Measurements from ENCODE around the gene CLPTM1L. TPM values are rescaled to one million over a fixed set of nuclear protein-coding genes. Genes with fewer than 3 reads are reported as not detected.

The CLPTM1L gene
- total RNA-seq, 1 experiment from 2014 or later = 146 TPM

- CTCF ChIA-PET = no interaction called here
- intact Hi-C loops (cut with micrococcal nuclease; ENCODE audit: unreplicated experiment) = no loop called here
- Histone ChIP-seq H3K9me3 (ENCODE audit: low read depth, low read length, poor library complexity, severe bottlenecking) (no peaks in the 10 kb centered on the region), H3K27me3 (replicated peaks; ENCODE audit: insufficient read depth, low read depth, low read length, poor library complexity) (peaks cover 85% of the 10 kb centered on the region), H3K27ac (ENCODE audit: low read depth, low read length, poor library complexity, severe bottlenecking) (no peak overlapping the region), H3K4me1 (ENCODE audit: insufficient read depth, low read length, poor library complexity, severe bottlenecking) (no peaks in the 10 kb centered on the region), H3K36me3 (ENCODE audit: insufficient read depth, low read length, poor library complexity, severe bottlenecking) (no peaks in the 10 kb centered on the region), H3K4me3 (ENCODE audit: low read depth, low read length, poor library complexity, severe bottlenecking) (no peak overlapping the region)
- no TSS peak for BruUV-seq (replicated peaks)
- no peak for TF ChIP-seq EZH2 (IDR thresholded peaks at IDR 0.05; ENCODE audit: borderline replicate concordance, low read depth, low read length, poor library complexity, severe bottlenecking)
- no peak for TF ChIP-seq CTCF (conservative IDR thresholded peaks at IDR 0.05; ENCODE audit: low read depth, low read length)
- DNase-seq (ENCODE audit: low spot score) = no peak
- POLR2A ChIA-PET (ENCODE audit: low non-redundant PET) = interaction anchor here (0.5 kb wide), 1 partner anchor 37 kb away, joined by 8 read pairs; no protein-coding TSS in a partner anchor
Observed at GRCh38 chr5:1371218-1371971, 26.5 kb upstream of the CLPTM1L start.

GRCh38 chr5:1370006-1370405 is 25.1 kb upstream of the CLPTM1L start:
- TF ChIP-seq EZH2 (IDR thresholded peaks at IDR 0.05; ENCODE audit: borderline replicate concordance, low read depth, low read length, poor library complexity, severe bottlenecking) (no peak), CTCF (conservative IDR thresholded peaks at IDR 0.05; ENCODE audit: low read depth, low read length) (no peak)
- intact Hi-C loops (cut with micrococcal nuclease; ENCODE audit: unreplicated experiment) = no loop called here
- Histone ChIP-seq H3K4me3 (ENCODE audit: low read depth, low read length, poor library complexity, severe bottlenecking) (no peak overlapping the region), H3K27ac (ENCODE audit: low read depth, low read length, poor library complexity, severe bottlenecking) (no peak overlapping the region), H3K4me1 (ENCODE audit: insufficient read depth, low read length, poor library complexity, severe bottlenecking) (no peaks in the 10 kb centered on the region), H3K9me3 (ENCODE audit: low read depth, low read length, poor library complexity, severe bottlenecking) (no peaks in the 10 kb centered on the region), H3K27me3 (replicated peaks; ENCODE audit: insufficient read depth, low read depth, low read length, poor library complexity) (peaks cover 87% of the 10 kb centered on the region), H3K36me3 (ENCODE audit: insufficient read depth, low read length, poor library complexity, severe bottlenecking) (no peaks in the 10 kb centered on the region)
- ChIA-PET CTCF (no interaction called here), POLR2A (ENCODE audit: low non-redundant PET) (no interaction called here)
- BruUV-seq (replicated peaks) = no TSS peak
- no peak for DNase-seq (ENCODE audit: low spot score)

- Histone ChIP-seq H3K9me3 (ENCODE audit: low read depth, low read length, poor library complexity, severe bottlenecking) (no peaks in the 10 kb centered on the region), H3K27ac (ENCODE audit: low read depth, low read length, poor library complexity, severe bottlenecking) (no peak overlapping the region), H3K36me3 (ENCODE audit: insufficient read depth, low read length, poor library complexity, severe bottlenecking) (no peaks in the 10 kb centered on the region), H3K4me3 (ENCODE audit: low read depth, low read length, poor library complexity, severe bottlenecking) (no peak overlapping the region), H3K4me1 (ENCODE audit: insufficient read depth, low read length, poor library complexity, severe bottlenecking) (no peaks in the 10 kb centered on the region), H3K27me3 (replicated peaks; ENCODE audit: insufficient read depth, low read depth, low read length, poor library complexity) (peaks cover 85% of the 10 kb centered on the region)
- BruUV-seq (replicated peaks) = no TSS peak
- POLR2A ChIA-PET (ENCODE audit: low non-redundant PET) = no interaction called here
- intact Hi-C loops (cut with micrococcal nuclease; ENCODE audit: unreplicated experiment) = no loop called here
- CTCF ChIA-PET = no interaction called here
- no peak for DNase-seq (ENCODE audit: low spot score)
- no peak for TF ChIP-seq CTCF (conservative IDR thresholded peaks at IDR 0.05; ENCODE audit: low read depth, low read length)
- no peak for TF ChIP-seq EZH2 (IDR thresholded peaks at IDR 0.05; ENCODE audit: borderline replicate concordance, low read depth, low read length, poor library complexity, severe bottlenecking)
Observed at GRCh38 chr5:1368756-1369155, 23.9 kb upstream of the CLPTM1L start.

Data from A673 (cell line).